ENCODE data around the gene PGC. TPM values are rescaled to one million over a fixed set of nuclear protein-coding genes. Genes with fewer than 3 reads are reported as not detected.

Gene PGC
- polyA plus RNA-seq, 1 of the 3 experiments (the other 2 are of a cell fraction), result not detected

GRCh38 chr6:41711323-41712038, 35.7 kb downstream of the PGC start:
- POLR2A ChIA-PET, result no interaction called here
- Histone ChIP-seq H3K27ac (ENCODE audit: low read depth in 2 of 2, low read length in 1 of 2) (no peak overlapping the region), H3K9ac (no peak overlapping the region), H3K79me2 (ENCODE audit: insufficient read depth) (no peaks in the 10 kb centered on the region), H3K9me3 (no peaks in the 10 kb centered on the region), H3F3A (replicated peaks; ENCODE audit: insufficient read depth) (peaks cover 20% of the 10 kb centered on the region), H4K20me1 (ENCODE audit: insufficient read depth) (peaks cover 7% of the 10 kb centered on the region; the same call in 1 of the 2 replicates), H3K4me3 (ENCODE audit: low read depth in 2 of 2, low read length in 1 of 2) (no peak overlapping the region), H3K4me2 (no peak overlapping the region), H2AFZ (ENCODE audit: low read depth) (no peak overlapping the region), H3K36me3 (replicated peaks in 1 of 2; ENCODE audit: control insufficient read depth in 1 of 2, insufficient read depth in 2 of 2, low read length in 1 of 2) (no peaks in the 10 kb centered on the region), H3K4me1 (ENCODE audit: control insufficient read depth in 1 of 2, insufficient read depth in 2 of 2, low read depth in 1 of 2, low read length in 1 of 2) (peaks cover 40 to 44% of the 10 kb centered on the region in 2 experiments; a peak in 3 of 4 replicates), H3K27me3 (ENCODE audit: insufficient read depth) (no peaks in the 10 kb centered on the region), H3K9me2 (no peaks in the 10 kb centered on the region)
- CTCF ChIA-PET, result interaction anchor here (0.9 to 3.3 kb wide), 3 partner anchors 27 to 333 kb away, joined by 3 to 11 read pairs (median 8); partner anchors contain the start of gene TOMM6
- no peak for DNase-seq
- TF ChIP-seq POLR2AphosphoS5 (IDR thresholded peaks at IDR 0.05; ENCODE audit: low read depth, low read length) (no peak), FOSL2 (IDR thresholded peaks at IDR 0.05; ENCODE audit: borderline replicate concordance, low read depth) (no peak), FOXM1 (IDR thresholded peaks at IDR 0.05; ENCODE audit: low read depth) (no peak), EZH2phosphoT487 (IDR thresholded peaks at IDR 0.05; ENCODE audit: borderline replicate concordance, low read depth) (no peak), CHD2 (IDR thresholded peaks at IDR 0.05; ENCODE audit: low read length, partially characterized antibody) (no peak), ZBTB33 (IDR thresholded peaks at IDR 0.05; ENCODE audit: borderline replicate concordance, low read depth) (no peak), GABPA (IDR thresholded peaks at IDR 0.05; ENCODE audit: low read depth) (no peak), NFIC (IDR thresholded peaks at IDR 0.05; ENCODE audit: borderline replicate concordance) (no peak), TAF1 (IDR thresholded peaks at IDR 0.05; ENCODE audit: borderline replicate concordance, low read depth, low read length) (no peak), MEF2A (IDR thresholded peaks at IDR 0.05; ENCODE audit: borderline replicate concordance, low read depth) (no peak), NRF1 (IDR thresholded peaks at IDR 0.05; ENCODE audit: low read depth, low read length) (no peak), CTCF (IDR thresholded peaks at IDR 0.05) (no peak), SMC3 (IDR thresholded peaks at IDR 0.05; ENCODE audit: low read depth, low read length) (no peak), USF2 (IDR thresholded peaks at IDR 0.05; ENCODE audit: borderline replicate concordance, low read depth, low read length) (no peak)
- TF ChIP-seq, protein P1, sequence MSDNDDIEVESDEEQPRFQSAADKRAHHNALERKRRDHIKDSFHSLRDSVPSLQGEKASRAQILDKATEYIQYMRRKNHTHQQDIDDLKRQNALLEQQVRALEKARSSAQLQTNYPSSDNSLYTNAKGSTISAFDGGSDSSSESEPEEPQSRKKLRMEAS (IDR thresholded peaks at IDR 0.05; ENCODE audit: low read depth), result no peak
- TF ChIP-seq, protein P2, sequence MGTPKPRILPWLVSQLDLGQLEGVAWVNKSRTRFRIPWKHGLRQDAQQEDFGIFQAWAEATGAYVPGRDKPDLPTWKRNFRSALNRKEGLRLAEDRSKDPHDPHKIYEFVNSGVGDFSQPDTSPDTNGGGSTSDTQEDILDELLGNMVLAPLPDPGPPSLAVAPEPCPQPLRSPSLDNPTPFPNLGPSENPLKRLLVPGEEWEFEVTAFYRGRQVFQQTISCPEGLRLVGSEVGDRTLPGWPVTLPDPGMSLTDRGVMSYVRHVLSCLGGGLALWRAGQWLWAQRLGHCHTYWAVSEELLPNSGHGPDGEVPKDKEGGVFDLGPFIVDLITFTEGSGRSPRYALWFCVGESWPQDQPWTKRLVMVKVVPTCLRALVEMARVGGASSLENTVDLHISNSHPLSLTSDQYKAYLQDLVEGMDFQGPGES (IDR thresholded peaks at IDR 0.05; ENCODE audit: low read depth, low read length), result no peak
- TF ChIP-seq, protein P3, sequence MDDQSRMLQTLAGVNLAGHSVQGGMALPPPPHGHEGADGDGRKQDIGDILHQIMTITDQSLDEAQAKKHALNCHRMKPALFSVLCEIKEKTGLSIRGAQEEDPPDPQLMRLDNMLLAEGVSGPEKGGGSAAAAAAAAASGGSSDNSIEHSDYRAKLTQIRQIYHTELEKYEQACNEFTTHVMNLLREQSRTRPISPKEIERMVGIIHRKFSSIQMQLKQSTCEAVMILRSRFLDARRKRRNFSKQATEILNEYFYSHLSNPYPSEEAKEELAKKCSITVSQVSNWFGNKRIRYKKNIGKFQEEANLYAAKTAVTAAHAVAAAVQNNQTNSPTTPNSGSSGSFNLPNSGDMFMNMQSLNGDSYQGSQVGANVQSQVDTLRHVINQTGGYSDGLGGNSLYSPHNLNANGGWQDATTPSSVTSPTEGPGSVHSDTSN (IDR thresholded peaks at IDR 0.05), result no peak
- WGBS (ENCODE audit: low lambda C conversion rate), result 95% methylated on average over 6 of the region's 9 CpGs
